GM10266 (cell line): ENCODE measurements around the gene OSBPL7.

Source experiments
- DNase-seq: peaks from one replicate; pipeline ENCODE4 v3.0.0; 2012; ENCODE audit errors: extremely low spot score
- CTCF ChIP-seq: IDR thresholded peaks from 2 replicates; pipeline ENCODE4 v1.5.1; 2012; ENCODE audit warnings: mild to moderate bottlenecking, low read depth; ENCODE audit not compliant: control insufficient read depth, insufficient read depth; ENCODE audit errors: missing control alignments

OSBPL7 gene

GRCh38 chr17:47803751-47804150 lies 17.8 kb downstream of the OSBPL7 start:
- TF ChIP-seq CTCF = no peak
- no peak for DNase-seq

GRCh38 chr17:47803201-47803600 lies 18.4 kb downstream of the OSBPL7 start:
- no peak for DNase-seq

GRCh38 chr17:47802341-47803022 lies 19.1 kb downstream of the OSBPL7 start:
- peak; percentile 63 for TF ChIP-seq CTCF
- DNase-seq = peak; percentile 83

More at GRCh38 chr17:47803201-47803600, 18.4 kb downstream of the OSBPL7 start:
- no peak for TF ChIP-seq CTCF

GRCh38 chr17:47801906-47802305 lies 19.7 kb downstream of the OSBPL7 start:
- no peak for TF ChIP-seq CTCF
- DNase-seq = no peak

- no peak for TF ChIP-seq CTCF
- DNase-seq = no peak
These were observed 20.3 kb downstream of the OSBPL7 start for GRCh38 chr17:47801176-47801765.

GRCh38 chr17:47800686-47801085 lies 20.9 kb downstream of the OSBPL7 start:
- DNase-seq = no peak
- TF ChIP-seq CTCF = no peak

GRCh38 chr17:47797797-47798196 lies 23.8 kb downstream of the OSBPL7 start:
- no peak for TF ChIP-seq CTCF
- DNase-seq = no peak
